Measurements from ENCODE around the gene HSPG2.

HSPG2 gene

GRCh38 chr1:21865609-21865942 lies 71.5 kb downstream of the HSPG2 start:
- peaks cover 0 to 8% of the 10 kb centered on the region in 2 donors for H3K4me1 ChIP-seq (ENCODE audit: control insufficient read depth in 1 of 2, insufficient read depth in 2 of 2, low read length in 2 of 2)
- no peak overlapping the region for H3K4me3 ChIP-seq (ENCODE audit: low read depth in 1 of 2, low read length in 2 of 2)
- H3K9ac ChIP-seq (ENCODE audit: low read depth in 1 of 2, low read length in 2 of 2) = no peak overlapping the region
- no peak overlapping the region for H3K27ac ChIP-seq (ENCODE audit: low read depth, low read length)
- H3K36me3 ChIP-seq (ENCODE audit: control insufficient read depth in 1 of 2, insufficient read depth in 2 of 2, low read length in 2 of 2) = peaks cover 24 to 32% of the 10 kb centered on the region in 2 donors
- peaks cover 4% of the 10 kb centered on the region in 2 donors for H3K9me3 ChIP-seq (ENCODE audit: control insufficient read depth in 1 of 2, low read length in 2 of 2)
- no peaks in the 10 kb centered on the region for H3K27me3 ChIP-seq (ENCODE audit: control insufficient read depth in 1 of 2, insufficient read depth in 2 of 2, low read length in 2 of 2)

GRCh38 chr1:21864730-21865129 lies 72.4 kb downstream of the HSPG2 start:
- Histone ChIP-seq H3K27me3 (ENCODE audit: control insufficient read depth in 1 of 2, insufficient read depth in 2 of 2, low read length in 2 of 2) (no peaks in the 10 kb centered on the region), H3K9me3 (ENCODE audit: control insufficient read depth in 1 of 2, low read length in 2 of 2) (peaks cover 4% of the 10 kb centered on the region in 2 donors), H3K4me3 (ENCODE audit: low read depth in 1 of 2, low read length in 2 of 2) (no peak overlapping the region), H3K36me3 (ENCODE audit: control insufficient read depth in 1 of 2, insufficient read depth in 2 of 2, low read length in 2 of 2) (peaks cover 24 to 38% of the 10 kb centered on the region in 2 donors), H3K4me1 (ENCODE audit: control insufficient read depth in 1 of 2, insufficient read depth in 2 of 2, low read length in 2 of 2) (peaks cover 0 to 2% of the 10 kb centered on the region in 2 donors), H3K27ac (ENCODE audit: low read depth, low read length) (no peak overlapping the region), H3K9ac (ENCODE audit: low read depth in 1 of 2, low read length in 2 of 2) (no peak overlapping the region)

DNA sequence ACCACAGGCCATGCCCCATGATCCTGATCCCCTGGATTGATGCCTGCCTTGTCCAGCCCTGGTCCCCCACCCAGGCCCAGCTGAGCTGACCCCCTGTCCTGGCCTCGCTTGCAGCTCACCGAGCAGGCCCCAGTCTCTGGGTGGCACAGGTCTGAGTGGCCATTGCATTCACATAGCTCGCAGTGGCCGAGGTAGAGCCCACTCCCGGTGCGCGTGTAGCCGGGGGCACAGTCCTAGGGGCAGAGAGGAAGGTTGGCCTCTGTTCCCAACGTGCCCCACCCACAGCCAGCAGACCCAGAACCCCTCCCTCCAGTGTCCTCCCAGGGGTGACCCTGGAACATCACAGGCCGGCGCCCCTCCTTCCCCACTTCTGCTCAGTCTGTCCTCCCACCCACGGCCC lies 73.1 kb downstream of the HSPG2 start:
- peaks cover 24 to 45% of the 10 kb centered on the region in 2 donors for H3K36me3 ChIP-seq (ENCODE audit: control insufficient read depth in 1 of 2, insufficient read depth in 2 of 2, low read length in 2 of 2)

GRCh38 chr1:21861602-21862429 lies 75.3 kb downstream of the HSPG2 start:
- Histone ChIP-seq H3K27me3 (ENCODE audit: control insufficient read depth in 1 of 2, insufficient read depth in 2 of 2, low read length in 2 of 2) (no peaks in the 10 kb centered on the region), H3K9me3 (ENCODE audit: control insufficient read depth in 1 of 2, low read length in 2 of 2) (peaks cover 4% of the 10 kb centered on the region in 2 donors), H3K36me3 (ENCODE audit: control insufficient read depth in 1 of 2, insufficient read depth in 2 of 2, low read length in 2 of 2) (peaks cover 34 to 53% of the 10 kb centered on the region in 2 donors), H3K9ac (ENCODE audit: low read depth in 1 of 2, low read length in 2 of 2) (no peak overlapping the region), H3K4me1 (ENCODE audit: control insufficient read depth in 1 of 2, insufficient read depth in 2 of 2, low read length in 2 of 2) (peaks cover 0 to 4% of the 10 kb centered on the region in 2 donors), H3K4me3 (ENCODE audit: low read depth in 1 of 2, low read length in 2 of 2) (no peak overlapping the region), H3K27ac (ENCODE audit: low read depth, low read length) (no peak overlapping the region)

More for the DNA sequence above, 73.1 kb downstream of the HSPG2 start:
- H3K9me3 ChIP-seq (ENCODE audit: control insufficient read depth in 1 of 2, low read length in 2 of 2) = peaks cover 4% of the 10 kb centered on the region in 2 donors
- no peaks in the 10 kb centered on the region for H3K27me3 ChIP-seq (ENCODE audit: control insufficient read depth in 1 of 2, insufficient read depth in 2 of 2, low read length in 2 of 2)
- H3K4me3 ChIP-seq (ENCODE audit: low read depth in 1 of 2, low read length in 2 of 2) = no peak overlapping the region
- H3K27ac ChIP-seq (ENCODE audit: low read depth, low read length) = no peak overlapping the region
- H3K9ac ChIP-seq (ENCODE audit: low read depth in 1 of 2, low read length in 2 of 2) = no peak overlapping the region
- H3K4me1 ChIP-seq (ENCODE audit: control insufficient read depth in 1 of 2, insufficient read depth in 2 of 2, low read length in 2 of 2) = no peaks in the 10 kb centered on the region

- H3K27me3 ChIP-seq (ENCODE audit: control insufficient read depth in 1 of 2, insufficient read depth in 2 of 2, low read length in 2 of 2) = no peaks in the 10 kb centered on the region
- H3K27ac ChIP-seq (ENCODE audit: low read depth, low read length) = no peak overlapping the region
- H3K36me3 ChIP-seq (ENCODE audit: control insufficient read depth in 1 of 2, insufficient read depth in 2 of 2, low read length in 2 of 2) = peaks cover 39 to 60% of the 10 kb centered on the region in 2 donors
- H3K4me3 ChIP-seq (ENCODE audit: low read depth in 1 of 2, low read length in 2 of 2) = no peak overlapping the region
- H3K9me3 ChIP-seq (ENCODE audit: control insufficient read depth in 1 of 2, low read length in 2 of 2) = peaks cover 4% of the 10 kb centered on the region in 2 donors
- H3K4me1 ChIP-seq (ENCODE audit: control insufficient read depth in 1 of 2, insufficient read depth in 2 of 2, low read length in 2 of 2) = peaks cover 0 to 4% of the 10 kb centered on the region in 2 donors
- no peak overlapping the region for H3K9ac ChIP-seq (ENCODE audit: low read depth in 1 of 2, low read length in 2 of 2)
These were observed 76.1 kb downstream of the HSPG2 start for GRCh38 chr1:21860971-21861370.

DNA sequence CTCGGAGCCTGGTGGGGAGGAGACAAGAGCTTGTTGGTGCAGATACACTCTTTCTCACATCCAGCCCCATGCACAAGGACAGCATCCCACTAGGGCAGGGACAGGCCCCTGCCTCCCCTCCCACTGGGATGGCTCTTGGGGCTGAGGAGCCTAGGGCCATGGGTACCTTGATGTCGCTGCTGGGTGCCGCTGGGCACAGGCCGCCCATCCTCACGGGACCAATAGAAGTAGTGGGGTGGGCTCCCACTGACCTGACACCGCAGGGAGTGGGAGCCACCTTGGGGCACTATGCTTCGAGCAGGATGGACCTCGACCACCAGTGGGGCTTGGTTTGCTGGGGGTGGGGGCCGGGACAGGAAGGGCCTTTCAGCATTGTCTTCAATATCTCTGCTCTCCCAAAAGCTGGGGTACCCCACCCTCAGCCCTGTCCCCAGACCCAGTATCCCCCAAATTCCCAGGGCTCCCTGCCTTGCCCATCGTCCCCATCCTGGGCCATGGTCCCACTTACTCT lies 77.4 kb downstream of the HSPG2 start:
- peaks cover 41 to 65% of the 10 kb centered on the region in 2 donors for H3K36me3 ChIP-seq (ENCODE audit: control insufficient read depth in 1 of 2, insufficient read depth in 2 of 2, low read length in 2 of 2)
- peaks cover 4% of the 10 kb centered on the region in 2 donors for H3K9me3 ChIP-seq (ENCODE audit: control insufficient read depth in 1 of 2, low read length in 2 of 2)
- H3K9ac ChIP-seq (ENCODE audit: low read depth in 1 of 2, low read length in 2 of 2) = no peak overlapping the region
- no peak overlapping the region for H3K27ac ChIP-seq (ENCODE audit: low read depth, low read length)
- peaks cover 0 to 4% of the 10 kb centered on the region in 2 donors for H3K4me1 ChIP-seq (ENCODE audit: control insufficient read depth in 1 of 2, insufficient read depth in 2 of 2, low read length in 2 of 2)
- H3K4me3 ChIP-seq (ENCODE audit: low read depth in 1 of 2, low read length in 2 of 2) = no peak overlapping the region
- no peaks in the 10 kb centered on the region for H3K27me3 ChIP-seq (ENCODE audit: control insufficient read depth in 1 of 2, insufficient read depth in 2 of 2, low read length in 2 of 2)

DNA sequence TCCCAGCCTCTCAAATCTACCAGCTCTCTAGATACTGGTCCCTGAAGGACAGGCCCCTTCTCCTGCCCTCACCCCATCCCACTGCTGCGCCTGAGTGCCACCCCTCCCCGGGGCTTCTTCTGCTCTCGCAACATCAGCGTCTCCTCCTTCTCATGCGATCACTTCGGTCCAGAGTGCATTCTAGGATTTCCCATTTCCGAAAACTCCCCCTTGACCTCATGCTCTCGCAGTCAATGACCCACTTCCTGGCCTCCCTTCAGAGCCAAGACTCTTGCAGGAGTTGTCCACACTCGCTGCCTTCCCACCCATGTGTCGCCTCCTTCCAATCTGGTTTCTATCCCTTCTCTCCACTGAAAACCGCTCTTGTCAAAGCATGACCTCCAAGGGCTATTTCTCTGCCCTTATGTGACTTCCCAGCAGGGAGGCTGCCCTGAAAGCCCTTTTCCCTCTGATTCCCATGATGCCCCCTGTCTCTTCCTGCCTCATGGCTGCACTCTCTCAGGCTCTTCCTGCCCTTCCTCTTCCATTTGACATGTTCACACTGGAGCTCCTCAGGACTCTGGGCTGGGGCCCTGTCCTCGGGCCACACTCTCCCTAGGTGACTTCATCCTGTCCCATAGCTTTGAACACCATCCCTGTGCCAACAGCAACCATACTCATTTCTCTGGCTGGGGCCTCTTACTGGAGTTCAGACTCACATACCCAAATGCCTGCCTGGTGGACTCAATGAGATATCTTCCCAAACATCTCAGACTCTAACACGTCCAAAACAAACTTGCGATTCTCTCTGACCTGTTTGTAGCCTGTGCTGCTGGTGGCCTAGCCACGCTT lies 79.1 kb downstream of the HSPG2 start:
- H3K4me1 ChIP-seq (ENCODE audit: control insufficient read depth in 1 of 2, insufficient read depth in 2 of 2, low read length in 2 of 2) = peaks cover 0 to 4% of the 10 kb centered on the region in 2 donors
- peaks cover 4% of the 10 kb centered on the region in 2 donors for H3K9me3 ChIP-seq (ENCODE audit: control insufficient read depth in 1 of 2, low read length in 2 of 2)
- H3K4me3 ChIP-seq (ENCODE audit: low read depth in 1 of 2, low read length in 2 of 2) = no peak overlapping the region
- H3K27ac ChIP-seq (ENCODE audit: low read depth, low read length) = no peak overlapping the region
- H3K36me3 ChIP-seq (ENCODE audit: control insufficient read depth in 1 of 2, insufficient read depth in 2 of 2, low read length in 2 of 2) = peaks cover 36 to 69% of the 10 kb centered on the region in 2 donors
- no peak overlapping the region for H3K9ac ChIP-seq (ENCODE audit: low read depth in 1 of 2, low read length in 2 of 2)
- H3K27me3 ChIP-seq (ENCODE audit: control insufficient read depth in 1 of 2, insufficient read depth in 2 of 2, low read length in 2 of 2) = no peaks in the 10 kb centered on the region

DNA sequence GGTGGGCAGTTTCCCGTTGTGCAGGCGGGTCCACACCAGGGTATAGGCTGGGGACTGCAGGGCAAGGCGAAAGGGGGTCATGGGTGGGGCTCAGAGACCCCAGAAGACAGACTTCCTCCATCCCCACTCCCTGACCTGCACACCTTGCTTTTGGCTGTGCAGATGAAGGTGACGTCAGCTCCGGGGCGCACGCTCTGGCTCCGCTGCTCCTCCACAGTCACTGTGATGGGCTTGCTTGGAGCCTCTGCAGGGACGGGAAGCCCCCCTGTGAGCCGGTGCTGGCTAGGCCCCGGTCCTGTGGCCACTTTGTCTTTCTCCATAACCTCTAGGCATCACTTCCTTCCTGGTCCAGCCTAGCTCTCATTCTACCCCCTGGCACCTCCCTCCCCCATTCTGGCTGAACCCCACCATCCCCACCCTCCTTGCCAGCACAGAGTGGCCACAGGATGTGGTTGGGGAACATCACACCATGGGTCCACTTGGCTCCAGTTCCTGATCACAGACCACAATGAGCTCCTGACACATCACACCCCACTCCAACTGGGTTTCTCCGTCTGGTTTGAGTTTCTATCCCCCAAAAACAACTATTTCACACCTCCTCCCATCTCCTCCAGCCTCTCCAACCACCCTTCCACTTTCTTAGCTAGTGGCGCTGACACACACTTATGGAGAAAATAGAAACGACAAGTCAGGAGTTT lies 79.8 kb downstream of the HSPG2 start:
- peaks cover 39 to 75% of the 10 kb centered on the region in 2 donors for H3K36me3 ChIP-seq (ENCODE audit: control insufficient read depth in 1 of 2, insufficient read depth in 2 of 2, low read length in 2 of 2)
- H3K27ac ChIP-seq (ENCODE audit: low read depth, low read length) = peak overlapping the region; percentile 3

GRCh38 chr1:21855257-21856096 lies 81.6 kb downstream of the HSPG2 start:
- H3K9me3 ChIP-seq (ENCODE audit: control insufficient read depth in 1 of 2, low read length in 2 of 2) = no peaks in the 10 kb centered on the region
- H3K27ac ChIP-seq (ENCODE audit: low read depth, low read length) = no peak overlapping the region
- H3K36me3 ChIP-seq (ENCODE audit: control insufficient read depth in 1 of 2, insufficient read depth in 2 of 2, low read length in 2 of 2) = peaks cover 23 to 73% of the 10 kb centered on the region in 2 donors
- H3K9ac ChIP-seq (ENCODE audit: low read depth in 1 of 2, low read length in 2 of 2) = no peak overlapping the region
- no peak overlapping the region for H3K4me3 ChIP-seq (ENCODE audit: low read depth in 1 of 2, low read length in 2 of 2)
- peaks cover 0 to 4% of the 10 kb centered on the region in 2 donors for H3K4me1 ChIP-seq (ENCODE audit: control insufficient read depth in 1 of 2, insufficient read depth in 2 of 2, low read length in 2 of 2)
- H3K27me3 ChIP-seq (ENCODE audit: control insufficient read depth in 1 of 2, insufficient read depth in 2 of 2, low read length in 2 of 2) = no peaks in the 10 kb centered on the region

More for the DNA sequence above, 79.8 kb downstream of the HSPG2 start:
- Histone ChIP-seq H3K9me3 (ENCODE audit: control insufficient read depth in 1 of 2, low read length in 2 of 2) (peaks cover 4% of the 10 kb centered on the region in 2 donors), H3K4me1 (ENCODE audit: control insufficient read depth in 1 of 2, insufficient read depth in 2 of 2, low read length in 2 of 2) (peaks cover 0 to 4% of the 10 kb centered on the region in 2 donors), H3K9ac (ENCODE audit: low read depth in 1 of 2, low read length in 2 of 2) (no peak overlapping the region), H3K4me3 (ENCODE audit: low read depth in 1 of 2, low read length in 2 of 2) (no peak overlapping the region), H3K27me3 (ENCODE audit: control insufficient read depth in 1 of 2, insufficient read depth in 2 of 2, low read length in 2 of 2) (no peaks in the 10 kb centered on the region)
